Breast epithelium (tissue), 4 donors: Measurements from ENCODE around the gene FOXO4. TPM values are rescaled to one million over a fixed set of nuclear protein-coding genes. Genes with fewer than 3 reads are reported as not detected.

ENCODE experiments used
- DNase-seq, 2 donors: peaks; one replicate each; pipeline ENCODE4 v3.0.0-alpha.2; 2019; ENCODE audit warnings: low spot score in 2 of 2
- H3K27ac ChIP-seq, 2 donors: fragments of 200-600 bp; sonication (generic) in 1 of 2; one replicate each; pipeline ENCODE4 v1.5.1; 2016 to 2019; ENCODE audit warnings: mild to moderate bottlenecking in 1 of 2
- H3K27me3 ChIP-seq, 2 donors: fragments of 200-600 bp; sonication (generic) in 1 of 2; one replicate each; pipeline versions ENCODE4 v1.5.1 to v1.6.0; 2017 to 2019; ENCODE audit warnings: control low read depth in 1 of 2, mild to moderate bottlenecking in 1 of 2
- H3K36me3 ChIP-seq: fragments of 200-600 bp; one replicate; pipeline ENCODE4 v1.5.1; 2019
- H3K4me1 ChIP-seq, 2 donors: fragments of 200-600 bp; sonication (generic); one replicate each; pipeline ENCODE4 v1.5.1; 2016 to 2019; ENCODE audit warnings: control low read depth in 1 of 2
- H3K4me3 ChIP-seq, 3 donors: fragments of 200-600 bp; sonication (generic); 1 replicate in 2 of 3; 2 replicates in 1 of 3; pipeline ENCODE4 v1.5.1; 2016 to 2019; ENCODE audit warnings: mild to moderate bottlenecking in 3 of 3, moderate library complexity in 2 of 3
- H3K9me3 ChIP-seq, 2 donors: fragments of 200-600 bp; sonication (generic) in 1 of 2; one replicate each; pipeline ENCODE4 v1.5.1; 2016 to 2019; ENCODE audit warnings: control low read depth in 1 of 2
- CTCF ChIP-seq, 3 donors: fragments of 450-650 bp; IDR thresholded peaks; one replicate each; pipeline ENCODE4 v1.5.1; 2016 to 2017; ENCODE audit warnings: antibody characterized with exemption in 3 of 3, mild to moderate bottlenecking in 3 of 3, moderate library complexity in 3 of 3
- POLR2A ChIP-seq: fragments of 450-650 bp; IDR thresholded peaks from one replicate; pipeline ENCODE4 v1.6.1; 2016; ENCODE audit warnings: antibody characterized with exemption, mild to moderate bottlenecking, moderate library complexity
- POLR2AphosphoS5 ChIP-seq, 3 donors: sonication (generic); formaldehyde crosslinking; IDR thresholded peaks; one replicate each; pipeline ENCODE4 v1.6.1; 2017; ENCODE audit warnings: antibody characterized with exemption in 3 of 3
- intact Hi-C: fragments of 100-400 bp; cut with DNase I; formaldehyde crosslinking; loops from one replicate; pipeline ENCODE4 v1.15.1; 2023; ENCODE audit warnings: low total_unique reads
- total RNA-seq, 3 donors: library from RNA; depleted of rRNA; stranded (reverse); fragments of >200 nt; gene quantifications; one replicate each; pipeline ENCODE4 v1.1.0, GENCODE V29; 2016

The FOXO4 gene
- total RNA-seq, 3 donors from 2014 or later, result 14.7 to 30.1 (median 21.1) TPM

- no peak for DNase-seq
- Histone ChIP-seq H3K4me3 (no peak overlapping the region), H3K27ac (no peak overlapping the region), H3K36me3 (no peaks in the 10 kb centered on the region), H3K4me1 (peaks cover 0 to 3% of the 10 kb centered on the region in 2 donors), H3K9me3 (no peaks in the 10 kb centered on the region), H3K27me3 (peaks cover 0 to 67% of the 10 kb centered on the region in 2 donors)
- intact Hi-C loops, result no loop called here
- TF ChIP-seq CTCF (IDR thresholded peaks at IDR 0.05) (no peak), POLR2A (no peak), POLR2AphosphoS5 (IDR thresholded peaks at IDR 0.05) (no peak)
Measured at GRCh38 chrX:71148278-71148663, 52.6 kb downstream of the FOXO4 start.

- no peaks in the 10 kb centered on the region for H3K36me3 ChIP-seq
- intact Hi-C loops, result no loop called here
- DNase-seq, result no peak
Measured at GRCh38 chrX:71151366-71151765, 55.7 kb downstream of the FOXO4 start.

More at GRCh38 chrX:71151366-71151765, 55.7 kb downstream of the FOXO4 start:
- Histone ChIP-seq H3K4me3 (no peak overlapping the region), H3K4me1 (no peaks in the 10 kb centered on the region), H3K27ac (no peak overlapping the region), H3K9me3 (no peaks in the 10 kb centered on the region), H3K27me3 (peaks cover 0 to 76% of the 10 kb centered on the region in 2 donors)
- TF ChIP-seq POLR2AphosphoS5 (IDR thresholded peaks at IDR 0.05), result no peak
- TF ChIP-seq POLR2A, result no peak
- TF ChIP-seq CTCF (IDR thresholded peaks at IDR 0.05), result no peak

Other genes with a start within 250 kb of the FOXO4 start
- gene TEX11, start 187.1 kb upstream of the FOXO4 start, total RNA-seq, result not detected
- 1 to 10 TPM in 2 of 3 donors, not detected in 1; 1.3 to 2.0 TPM for gene SLC7A3, start 164.8 kb upstream of the FOXO4 start, total RNA-seq
- gene SNX12, start 27.5 kb upstream of the FOXO4 start, total RNA-seq, result 10 to 100 TPM; 31.4 to 55.2 (median 44.2) TPM
- gene CXorf65, start 10.9 kb downstream of the FOXO4 start, total RNA-seq, result not detected
- gene IL2RG, start 15.7 kb downstream of the FOXO4 start, total RNA-seq, result 10 to 100 TPM in 1 of 3 donors, 1 to 10 TPM in 2; 5.1 to 10.8 (median 8.0) TPM
- gene MED12, start 22.7 kb downstream of the FOXO4 start, total RNA-seq, result 10 to 100 TPM; 32.1 to 34.7 (median 33.9) TPM
- 1 to 10 TPM in 1 of 3 donors, under 1 TPM in 2; under 0.01 to 1.0 (median 0.32) TPM for gene NLGN3, start 49.0 kb downstream of the FOXO4 start, total RNA-seq
- 1 to 10 TPM in 2 of 3 donors, not detected in 1; 1.8 to 6.9 TPM for gene GJB1, start 127.4 kb downstream of the FOXO4 start, total RNA-seq
- gene ZMYM3, start 158.3 kb downstream of the FOXO4 start, total RNA-seq, result 10 to 100 TPM; 11.5 to 17.6 (median 11.5) TPM
- gene NONO, start 187.8 kb downstream of the FOXO4 start, total RNA-seq, result 100 to 1,000 TPM; 247 to 260 (median 257) TPM
- gene ITGB1BP2, start 205.9 kb downstream of the FOXO4 start, total RNA-seq, result 1 to 10 TPM in 2 of 3 donors, not detected in 1; 1.0 to 1.6 TPM